CD4-positive, alpha-beta T cell treated with Interleukin-4 for 4 hours (primary cell): ENCODE results near the gene PTGR1.

Source experiments
- DNase-seq: peaks from one replicate; pipeline ENCODE4 v3.0.0-alpha.2; 2020

The PTGR1 gene

GRCh38 chr9:111531716-111532115, 67.7 kb downstream of the PTGR1 start:
- DNase-seq = no peak

DNA sequence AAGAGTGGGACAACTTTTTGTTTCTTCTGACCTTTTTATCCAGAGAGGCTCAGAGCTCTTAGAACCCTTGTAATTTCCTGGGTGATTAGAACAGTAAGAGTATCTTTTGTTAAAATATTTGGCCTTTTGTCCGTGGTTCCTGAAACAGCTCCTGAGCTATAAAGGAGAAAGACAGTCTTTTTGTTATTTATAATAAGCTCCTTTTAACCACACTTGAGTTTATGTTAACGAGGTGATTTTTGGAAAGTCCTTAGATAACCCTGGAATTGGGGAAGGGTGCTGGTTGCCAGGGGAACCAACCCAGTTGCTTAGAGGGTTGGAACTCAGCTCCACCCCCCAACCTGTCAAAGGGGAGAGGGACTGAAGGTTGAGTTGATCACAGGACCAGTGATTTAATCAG, 69.7 kb downstream of the PTGR1 start:
- no peak for DNase-seq

- DNase-seq = peak; percentile 3
Measured at GRCh38 chr9:111527347-111527746, 72.1 kb downstream of the PTGR1 start.

- peak; percentile 78 for DNase-seq
Measured at GRCh38 chr9:111525056-111525977, 74.1 kb downstream of the PTGR1 start, which contains the start of gene ZNF483. Gene ZNF483 (plus strand): TSS chr9:111525179. CDS start chr9:111527396, 2,217 bp downstream.

GRCh38 chr9:111524731-111525055, 74.8 kb downstream of the PTGR1 start:
- DNase-seq = no peak

DNA sequence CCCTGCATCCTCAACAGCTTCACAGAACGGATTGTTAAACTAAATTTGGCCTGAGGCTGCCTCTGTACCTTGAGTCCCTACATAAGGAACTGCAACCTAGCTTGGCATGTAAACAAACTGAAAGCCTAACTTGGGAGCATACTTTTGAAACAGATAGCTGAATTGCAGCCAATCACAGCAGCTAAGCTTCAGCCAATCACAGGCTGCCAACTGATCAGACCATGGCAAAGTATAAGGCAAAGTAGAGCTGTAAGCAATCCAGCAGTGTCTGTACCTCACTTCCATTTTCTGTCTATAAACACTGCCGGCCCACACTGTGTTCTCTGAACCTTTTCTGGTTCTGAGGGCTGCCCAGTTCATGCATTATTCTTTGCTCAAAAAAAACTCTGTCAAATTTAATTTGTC, 83.4 kb downstream of the PTGR1 start:
- DNase-seq = no peak

GRCh38 chr9:111514967-111515366, 84.5 kb downstream of the PTGR1 start:
- no peak for DNase-seq
